ENCODE results near the gene RASGRP4. TPM values are rescaled to one million over a fixed set of nuclear protein-coding genes. Genes with fewer than 3 reads are reported as not detected.
"Not testable (repeated sequence)": the region's sequence is repeated elsewhere in the genome, so short reads cannot be mapped to it uniquely, and the experiment has no call there.

The RASGRP4 gene
- not detected in 2 replicates for total RNA-seq

GRCh38 chr19:38425810-38426466 is at the start of gene RASGRP4:
TSS of gene RASGRP4 (minus strand) at chr19:38426219. CDS start at chr19:38426091, 128 bp downstream.
- DNase-seq (ENCODE audit: low read depth in 2 of 2), result no peak

- no peak for DNase-seq (ENCODE audit: low read depth in 2 of 2)
Observed at GRCh38 chr19:38475176-38475575, 49.2 kb upstream of the RASGRP4 start.

- DNase-seq (ENCODE audit: low read depth in 2 of 2), result no peak
Observed at GRCh38 chr19:38473201-38473600, 47.2 kb upstream of the RASGRP4 start.

- DNase-seq (ENCODE audit: low read depth in 2 of 2), result not testable (repeated sequence)
Observed at GRCh38 chr19:38472725-38473124, 46.7 kb upstream of the RASGRP4 start.

- no peak for DNase-seq (ENCODE audit: low read depth in 2 of 2)
Observed at GRCh38 chr19:38470788-38471480, 44.9 kb upstream of the RASGRP4 start.

GRCh38 chr19:38469151-38469550 is 43.1 kb upstream of the RASGRP4 start:
- no peak for DNase-seq (ENCODE audit: low read depth in 2 of 2)

- no peak for DNase-seq (ENCODE audit: low read depth in 2 of 2)
Observed at GRCh38 chr19:38467541-38468525, 41.8 kb upstream of the RASGRP4 start.

GRCh38 chr19:38466050-38466449 is 40.0 kb upstream of the RASGRP4 start:
- DNase-seq (ENCODE audit: low read depth in 2 of 2), result no peak

- DNase-seq (ENCODE audit: low read depth in 2 of 2), result no peak
Observed at GRCh38 chr19:38464421-38465082, 38.5 kb upstream of the RASGRP4 start.

GRCh38 chr19:38463365-38463764 is 37.3 kb upstream of the RASGRP4 start:
- no peak for DNase-seq (ENCODE audit: low read depth in 2 of 2)

GRCh38 chr19:38458991-38459390 is 33.0 kb upstream of the RASGRP4 start:
- no peak for DNase-seq (ENCODE audit: low read depth in 2 of 2)

GRCh38 chr19:38457690-38458405 is 31.8 kb upstream of the RASGRP4 start:
- no peak for DNase-seq (ENCODE audit: low read depth in 2 of 2)

- no peak for DNase-seq (ENCODE audit: low read depth in 2 of 2)
Observed at GRCh38 chr19:38457202-38457601, 31.2 kb upstream of the RASGRP4 start.

- DNase-seq (ENCODE audit: low read depth in 2 of 2), result peak; percentile 21 to 31
Observed at GRCh38 chr19:38455031-38455430, 29.0 kb upstream of the RASGRP4 start.

- DNase-seq (ENCODE audit: low read depth in 2 of 2), result no peak
Observed at GRCh38 chr19:38453596-38453995, 27.6 kb upstream of the RASGRP4 start.

- no peak for DNase-seq (ENCODE audit: low read depth in 2 of 2)
Observed at GRCh38 chr19:38452430-38453366, 26.7 kb upstream of the RASGRP4 start.

GRCh38 chr19:38451629-38452028 is 25.6 kb upstream of the RASGRP4 start:
- no peak for DNase-seq (ENCODE audit: low read depth in 2 of 2)

GRCh38 chr19:38451036-38451435 is 25.0 kb upstream of the RASGRP4 start:
- no peak for DNase-seq (ENCODE audit: low read depth in 2 of 2)

GRCh38 chr19:38449518-38449917 is 23.5 kb upstream of the RASGRP4 start:
- no peak for DNase-seq (ENCODE audit: low read depth in 2 of 2)

GRCh38 chr19:38448225-38448624 is 22.2 kb upstream of the RASGRP4 start:
- DNase-seq (ENCODE audit: low read depth in 2 of 2), result no peak
